Measurements from ENCODE around the gene SERPINB10. TPM values are rescaled to one million over a fixed set of nuclear protein-coding genes. Genes with fewer than 3 reads are reported as not detected.

The SERPINB10 gene
- polyA plus RNA-seq, 2 of the 4 experiments (the other 2 are of a cell fraction): not detected

GRCh38 chr18:63909870-63910269 lies 2.1 kb downstream of the SERPINB10 start:
- DNase-seq (ENCODE audit: low read depth in 1 of 2, low spot score in 1 of 2): no peak
- 2% methylated on average over 2 of the region's 2 CpGs for WGBS (ENCODE audit: missing lambda C conversion rate)
- TF ChIP-seq ZC3H11A (IDR thresholded peaks at IDR 0.05) (no peak), CHD2 (IDR thresholded peaks at IDR 0.05; ENCODE audit: low read length, partially characterized antibody) (no peak), SMC3 (IDR thresholded peaks at IDR 0.05) (no peak), HMGXB4 (CRISPR knock-in tag; IDR thresholded peaks at IDR 0.05; ENCODE audit: borderline replicate concordance) (no peak), ELK1 (IDR thresholded peaks at IDR 0.05; ENCODE audit: low read depth, low read length) (no peak), FOSB (CRISPR knock-in tag; IDR thresholded peaks at IDR 0.05) (no peak), EHF (CRISPR knock-in tag; IDR thresholded peaks at IDR 0.05) (no peak), HES2 (IDR thresholded peaks at IDR 0.05) (no peak), CEBPB (IDR thresholded peaks at IDR 0.05) (no peak), HDAC2 (IDR thresholded peaks at IDR 0.05) (no peak), PBX3 (IDR thresholded peaks at IDR 0.05) (no peak), ZFP36 (IDR thresholded peaks at IDR 0.05; ENCODE audit: borderline replicate concordance, partially characterized antibody) (no peak), BHLHE40 (IDR thresholded peaks at IDR 0.05; ENCODE audit: low read depth, low read length) (no peak), POLR2AphosphoS2 (conservative IDR thresholded peaks at IDR 0.05; ENCODE audit: low read length) (no peak), CTCF (IDR thresholded peaks at IDR 0.05) (no peak)
- FAIRE-seq: no peak
- POLR2A ChIA-PET: no interaction called here
- no peak overlapping the region for H3K4me3 ChIP-seq
- H3K9me3 ChIP-seq: no peaks in the 10 kb centered on the region
- no peak overlapping the region for H3K4me2 ChIP-seq
- no peaks in the 10 kb centered on the region for H3K4me1 ChIP-seq
- no peak for ATAC-seq
- CTCF ChIA-PET: interaction anchor here (1.0 to 1.2 kb wide), 2 partner anchors 15 to 85 kb away, joined by 3 read pairs; no protein-coding TSS in a partner anchor
- H3K27ac ChIP-seq: no peak overlapping the region

- no peak for FAIRE-seq
- CTCF ChIA-PET: interaction anchor here (1.8 kb wide), 1 partner anchor 18 kb away, joined by 6 read pairs; no protein-coding TSS in a partner anchor
These were observed 10.1 kb downstream of the SERPINB10 start for GRCh38 chr18:63917817-63918216.

More at GRCh38 chr18:63917817-63918216, 10.1 kb downstream of the SERPINB10 start:
- Histone ChIP-seq H3K9me3 (no peaks in the 10 kb centered on the region), H3K27ac (no peak overlapping the region), H3K4me3 (no peak overlapping the region), H3K4me2 (no peak overlapping the region), H3K4me1 (no peaks in the 10 kb centered on the region)
- POLR2A ChIA-PET: no interaction called here
- WGBS (ENCODE audit: missing lambda C conversion rate): 2% methylated on average over 5 of the region's 5 CpGs
- TF ChIP-seq NR3C1 (IDR thresholded peaks at IDR 0.05) (no peak), SMC3 (IDR thresholded peaks at IDR 0.05) (no peak), ESRRA (IDR thresholded peaks at IDR 0.05; ENCODE audit: borderline replicate concordance, low read length) (no peak), RARB (CRISPR knock-in tag; IDR thresholded peaks at IDR 0.05) (no peak), ZC3H11A (IDR thresholded peaks at IDR 0.05) (no peak), ZNF302 (CRISPR knock-in tag; IDR thresholded peaks at IDR 0.05) (no peak), FOSL2 (IDR thresholded peaks at IDR 0.05) (no peak), FOSL2 (CRISPR knock-in tag; IDR thresholded peaks at IDR 0.05) (no peak), E2F6 (IDR thresholded peaks at IDR 0.05; ENCODE audit: borderline replicate concordance, low read depth) (no peak), USF2 (IDR thresholded peaks at IDR 0.05) (no peak), CEBPB (IDR thresholded peaks at IDR 0.05) (no peak), HOXA7 (CRISPR knock-in tag; IDR thresholded peaks at IDR 0.05) (no peak), SREBF2 (IDR thresholded peaks at IDR 0.05) (no peak), HOXB5 (CRISPR knock-in tag; IDR thresholded peaks at IDR 0.05) (no peak), EHMT2 (IDR thresholded peaks at IDR 0.05; ENCODE audit: low read depth) (no peak), POLR2A (IDR thresholded peaks at IDR 0.05; ENCODE audit: low read length) (no peak), RFX5 (IDR thresholded peaks at IDR 0.05) (no peak)
- no peak for DNase-seq (ENCODE audit: low read depth in 1 of 2, low spot score in 1 of 2)
- no peak for ATAC-seq
